GM21367 (cell line): Measurements from ENCODE around the gene COX8A.

ENCODE experiments used
- ATAC-seq: cut with Tn5 transposase; IDR thresholded peaks from one replicate; pipeline ENCODE4 v1.9.1; 2021; ENCODE audit not compliant: unreplicated experiment

COX8A gene

DNA sequence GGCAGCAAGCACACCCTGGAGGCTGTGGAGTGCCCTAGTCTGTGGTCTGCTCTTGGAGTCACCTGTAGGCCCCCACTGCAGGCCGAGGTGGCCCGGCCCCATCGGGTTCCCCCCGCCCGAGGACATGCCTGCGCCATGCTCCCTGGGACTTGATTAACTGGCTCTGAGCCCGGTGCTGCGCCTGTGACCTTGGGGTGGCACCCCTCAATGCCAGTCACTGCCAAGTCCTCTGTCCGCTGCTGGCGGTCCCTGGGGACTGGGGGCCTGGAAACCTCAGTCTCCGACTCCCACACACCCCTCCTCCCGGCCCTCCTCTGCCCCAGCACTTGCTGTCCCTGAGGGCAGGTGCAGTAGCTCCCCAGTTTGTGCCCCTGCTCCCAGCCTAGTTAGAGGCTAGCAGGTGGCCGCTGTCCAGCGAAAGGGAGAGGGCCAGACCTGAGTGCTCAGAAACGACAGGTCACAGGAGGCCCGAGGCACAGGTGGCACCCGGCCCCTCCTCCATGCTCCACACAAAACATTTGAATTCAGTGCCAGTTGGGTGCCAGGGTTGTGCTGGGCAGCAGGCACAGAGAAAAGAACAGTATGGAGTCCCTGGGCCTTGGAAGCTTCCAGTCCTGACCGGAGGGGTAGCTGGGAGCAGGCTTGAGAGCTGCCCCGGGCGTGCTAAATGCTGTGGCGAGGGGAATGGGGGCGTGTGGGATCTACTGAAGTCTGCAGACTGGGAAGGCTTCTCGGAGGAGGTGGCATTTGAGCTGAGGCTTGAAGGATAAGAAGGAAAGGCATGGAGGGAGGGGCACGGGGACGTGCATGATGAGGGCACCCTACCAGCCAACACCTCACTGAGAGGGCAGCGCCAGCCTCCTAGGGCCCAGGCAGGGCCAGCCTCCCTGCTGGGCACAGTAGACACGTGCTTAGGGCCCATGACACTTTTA lies 45.0 kb downstream of the COX8A start:
- no peak for ATAC-seq

DNA sequence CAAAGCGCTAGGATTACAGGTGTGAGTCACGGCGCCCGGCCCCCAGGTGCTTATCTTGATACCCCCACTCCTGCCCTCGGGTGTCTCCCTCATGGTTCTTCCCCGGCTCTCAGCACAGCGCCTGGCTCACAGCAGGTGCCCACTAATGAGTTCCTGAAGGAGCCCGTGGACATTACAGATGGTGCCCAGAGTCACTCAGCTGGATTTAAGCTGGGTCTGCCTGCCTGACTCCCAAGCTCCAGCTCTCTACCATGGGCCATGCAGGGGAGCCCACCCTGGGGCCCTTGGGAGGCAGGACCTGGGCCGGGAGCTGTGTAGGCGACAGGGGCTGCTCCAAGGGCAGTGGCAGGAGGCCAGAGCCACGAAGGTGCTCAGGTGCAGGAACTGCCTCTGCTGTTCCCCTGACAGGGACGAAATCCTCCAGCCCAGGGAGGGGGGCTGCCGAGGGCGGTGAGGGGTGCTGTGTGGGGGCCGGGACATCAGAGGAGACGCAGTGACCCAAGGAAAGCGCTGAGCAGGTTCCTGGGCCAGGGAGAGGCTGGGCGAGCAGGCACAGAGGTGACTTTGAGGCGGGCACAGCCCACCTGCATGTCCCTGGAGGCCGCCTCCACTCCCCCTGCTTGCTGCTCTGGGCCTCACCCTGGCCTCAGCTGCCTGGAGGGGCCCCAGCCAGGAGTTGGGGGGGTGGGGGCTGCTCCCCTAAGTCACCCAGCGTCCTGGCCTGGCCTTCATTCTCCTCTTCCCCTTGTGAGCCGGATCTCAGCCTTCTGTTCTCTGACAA lies 46.7 kb downstream of the COX8A start:
- ATAC-seq, result no peak

DNA sequence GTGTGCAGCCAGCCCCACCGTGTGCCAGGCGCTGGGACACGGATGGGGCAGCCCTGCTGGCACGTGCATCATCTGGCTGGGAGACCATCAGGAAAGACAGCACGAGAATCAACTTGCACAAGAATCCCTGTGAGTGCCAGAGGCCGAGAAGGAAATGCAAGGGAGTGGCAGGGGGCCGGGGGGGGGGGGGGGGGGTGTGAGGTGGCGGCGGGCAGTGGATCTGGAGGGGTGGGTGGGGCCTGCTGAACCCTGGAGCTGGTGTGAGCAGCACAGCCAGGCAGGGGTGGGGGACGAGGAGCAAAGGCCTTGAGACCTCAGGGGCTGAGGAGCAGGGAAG lies 47.3 kb downstream of the COX8A start:
- ATAC-seq, result no peak

DNA sequence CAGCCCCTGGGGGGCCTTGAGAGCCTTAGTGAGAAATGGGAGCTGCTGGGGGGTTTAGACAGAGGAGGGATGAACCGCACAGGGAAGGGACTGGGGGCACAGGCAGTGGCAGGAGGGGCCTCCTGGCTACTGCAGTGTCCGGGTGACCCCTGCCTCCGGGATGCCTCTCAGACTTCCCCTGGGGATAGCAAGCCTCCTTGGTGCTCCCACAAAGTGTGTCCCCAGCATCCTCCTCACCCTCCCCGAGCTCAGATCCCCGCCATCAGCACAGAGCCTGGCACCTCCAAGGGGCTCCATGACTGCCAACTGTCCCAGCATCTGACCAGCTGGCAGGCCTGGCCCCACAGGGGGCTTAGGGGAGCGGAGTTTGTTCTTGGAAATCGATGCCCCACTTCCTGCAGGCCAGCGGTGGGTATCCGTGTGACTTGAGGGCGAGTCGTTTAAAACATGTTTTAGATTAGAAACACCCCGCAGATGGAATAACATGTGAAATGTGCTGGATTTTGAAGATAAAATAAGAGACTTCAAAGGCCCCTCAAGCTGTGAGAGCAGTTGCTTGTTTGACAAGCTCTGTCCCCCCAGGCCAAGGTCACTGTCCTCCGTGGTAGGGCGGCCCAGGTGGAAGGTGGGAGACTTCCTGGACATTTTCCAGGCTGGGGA lies 47.8 kb downstream of the COX8A start:
- no peak for ATAC-seq

DNA sequence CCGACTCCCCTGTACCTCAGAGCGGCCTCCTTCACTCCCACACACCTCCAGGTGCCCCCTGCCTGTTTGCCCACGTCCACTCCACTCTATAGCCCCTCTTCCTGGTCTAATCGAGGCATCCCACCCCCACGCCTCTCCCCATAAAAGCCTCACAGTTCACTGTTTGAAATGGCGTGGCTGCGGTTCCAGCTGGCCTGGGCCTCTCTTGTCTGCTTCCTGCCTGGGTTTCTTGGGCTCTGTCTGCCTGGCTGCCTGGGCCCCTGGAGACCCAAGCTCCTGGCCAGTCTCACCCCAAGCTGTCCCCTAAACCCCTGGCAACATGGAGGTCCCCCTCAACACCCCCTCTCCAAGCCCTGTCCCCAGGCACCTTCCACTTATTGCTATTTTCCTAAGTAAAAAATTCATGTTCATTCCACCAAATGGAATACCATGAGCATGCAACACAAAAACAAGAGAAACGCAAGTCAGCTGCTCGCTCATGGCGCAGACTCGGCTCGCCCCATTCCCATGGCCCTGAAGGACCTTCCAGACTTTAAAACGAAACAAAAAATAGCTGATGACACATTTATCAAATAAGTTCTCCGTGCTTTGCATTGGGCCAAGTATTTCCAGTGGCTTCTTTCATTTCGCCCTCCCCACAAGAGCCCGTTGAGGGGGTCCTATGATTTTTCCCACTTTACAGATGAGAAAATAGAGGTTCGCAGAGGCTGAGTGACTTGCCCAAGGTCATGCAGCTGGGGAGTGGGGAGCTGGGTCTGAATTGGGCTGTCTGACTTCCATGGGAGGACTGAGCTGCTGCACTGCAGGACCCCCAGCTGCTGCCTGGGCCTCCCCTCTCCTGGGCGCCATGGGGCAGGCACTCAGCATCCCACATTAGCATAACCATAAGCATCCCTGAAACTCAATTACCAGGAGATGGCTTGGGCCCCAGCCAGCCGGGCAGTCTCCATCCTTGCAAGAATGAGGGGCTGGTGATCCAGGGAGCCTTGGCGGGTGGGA lies 49.6 kb downstream of the COX8A start:
- ATAC-seq, result no peak

DNA sequence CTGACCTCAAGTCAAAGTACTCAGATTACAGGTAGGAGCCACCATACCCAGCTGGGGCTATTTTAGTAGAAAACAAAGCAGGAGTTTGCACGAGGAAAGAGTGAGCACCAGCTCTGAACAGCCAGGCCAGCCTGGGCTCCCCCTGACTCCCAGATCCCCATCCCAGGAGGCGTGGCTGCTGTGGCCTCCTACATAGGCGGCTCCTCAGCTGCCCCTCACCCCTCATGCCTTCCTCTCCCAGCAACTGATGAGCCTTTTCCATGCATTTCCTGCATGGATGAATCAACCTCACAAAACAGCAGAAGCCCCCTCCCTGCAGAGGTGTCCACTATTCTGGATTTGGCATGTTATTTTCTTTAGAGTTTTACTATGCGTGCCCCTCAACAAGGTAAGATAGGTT lies 50.8 kb downstream of the COX8A start:
- ATAC-seq, result no peak
